H1 (cell line): ENCODE data around the gene PLB1. TPM values are rescaled to one million over a fixed set of nuclear protein-coding genes. Genes with fewer than 3 reads are reported as not detected.

Source experiments
- CTBP2 ChIP-seq: IDR thresholded peaks from 2 replicates; pipeline ENCODE4 v1.7.0; 2011; ENCODE audit warnings: borderline replicate concordance, mild to moderate bottlenecking, moderate library complexity, mixed read lengths, low read length; ENCODE audit not compliant: insufficient read depth, insufficient read length
- CTCF ChIP-seq, 3 experiments: IDR thresholded peaks; 1 replicate in 2 of 3; 2 replicates in 1 of 3; pipeline versions ENCODE4 v1.5.1 to v1.6.1; 2011; ENCODE audit warnings: low read length in 3 of 3, mild to moderate bottlenecking in 3 of 3, inconsistent platforms in 2 of 3, low read depth in 1 of 3, moderate library complexity in 1 of 3; ENCODE audit not compliant: insufficient read depth in 1 of 3; ENCODE audit errors: control extremely low read depth in 1 of 3
- TBP ChIP-seq: IDR thresholded peaks from 2 replicates; pipeline ENCODE4 v1.6.1; 2011; ENCODE audit warnings: low read depth, low read length, improper control_type of control experiment
- polyA plus RNA-seq, 7 experiments: library from polyadenylated mRNA; depleted of rRNA in 3 of 7; stranded (reverse) in 5 of 7; unstranded in 2 of 7; fragments of >200 nt in 5 of 7; fragments of 200-250 nt in 2 of 7; gene quantifications; 1 replicate in 5 of 7; 2 replicates in 1 of 7; 4 replicates in 1 of 7; pipeline versions ENCODE4 v1.2.1 to v1.2.3, GENCODE V29; 2011 to 2013; ENCODE audit warnings: missing spikeins in 2 of 7, mixed read lengths in 2 of 7
- total RNA-seq: library from RNA; stranded (reverse); fragmentation: NEBNext Ultra II Directional; extraction: Animal tissue kit (Norgen Biotek cat#: 25700); gene quantifications from 2 replicates; pipeline ENCODE4 v1.2.1, GENCODE V29; 2021

The PLB1 gene
- total and polyA plus RNA-seq, 2 of the 8 experiments (the other 6 are each of a cell fraction or from before 2014, with no cell fraction given): 0.20 to 0.36 TPM

- no peak for TF ChIP-seq CTCF (IDR thresholded peaks at IDR 0.05; ENCODE audit: control extremely low read depth in 1 of 3, insufficient read depth in 1 of 3, low read depth in 1 of 3, low read length in 3 of 3)
- no peak for TF ChIP-seq CTBP2
- TF ChIP-seq TBP: no peak
These were observed 2.2 kb upstream of the PLB1 start (continued) for GRCh38 chr2:28493636-28494035.
